Loucy (cell line): ENCODE results near the gene ILF2.

ENCODE experiments used
- EZH2phosphoT487 ChIP-seq: fragments of 200-600 bp; IDR thresholded peaks from 2 replicates; pipeline ENCODE4 v1.6.1; 2018; ENCODE audit warnings: antibody characterized with exemption, mild to moderate bottlenecking, moderate library complexity, borderline replicate concordance
- TF ChIP-seq, protein P1 (sequence below): fragments of 200-600 bp; sonication (generic); conservative IDR thresholded peaks from 2 replicates; pipeline ENCODE4 v1.5.1; 2014; ENCODE audit warnings: mild to moderate bottlenecking, antibody characterized with exemption, low read length

- TF ChIP-seq, protein P1, sequence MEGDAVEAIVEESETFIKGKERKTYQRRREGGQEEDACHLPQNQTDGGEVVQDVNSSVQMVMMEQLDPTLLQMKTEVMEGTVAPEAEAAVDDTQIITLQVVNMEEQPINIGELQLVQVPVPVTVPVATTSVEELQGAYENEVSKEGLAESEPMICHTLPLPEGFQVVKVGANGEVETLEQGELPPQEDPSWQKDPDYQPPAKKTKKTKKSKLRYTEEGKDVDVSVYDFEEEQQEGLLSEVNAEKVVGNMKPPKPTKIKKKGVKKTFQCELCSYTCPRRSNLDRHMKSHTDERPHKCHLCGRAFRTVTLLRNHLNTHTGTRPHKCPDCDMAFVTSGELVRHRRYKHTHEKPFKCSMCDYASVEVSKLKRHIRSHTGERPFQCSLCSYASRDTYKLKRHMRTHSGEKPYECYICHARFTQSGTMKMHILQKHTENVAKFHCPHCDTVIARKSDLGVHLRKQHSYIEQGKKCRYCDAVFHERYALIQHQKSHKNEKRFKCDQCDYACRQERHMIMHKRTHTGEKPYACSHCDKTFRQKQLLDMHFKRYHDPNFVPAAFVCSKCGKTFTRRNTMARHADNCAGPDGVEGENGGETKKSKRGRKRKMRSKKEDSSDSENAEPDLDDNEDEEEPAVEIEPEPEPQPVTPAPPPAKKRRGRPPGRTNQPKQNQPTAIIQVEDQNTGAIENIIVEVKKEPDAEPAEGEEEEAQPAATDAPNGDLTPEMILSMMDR = no peak
- no peak for TF ChIP-seq EZH2phosphoT487
Measured at GRCh38 chr1:153659175-153659534, 11.6 kb downstream of the ILF2 start.
